Fibroblast of the aortic adventitia (primary cell): ENCODE measurements around the gene CSTPP1. TPM values are rescaled to one million over a fixed set of nuclear protein-coding genes. Genes with fewer than 3 reads are reported as not detected.
"Not testable (repeated sequence)": the region's sequence is repeated elsewhere in the genome, so short reads cannot be mapped to it uniquely, and the experiment has no call there.

Source experiments
- DNase-seq: peaks from one replicate; pipeline ENCODE4 v3.0.0-alpha.2; 2010; ENCODE audit warnings: low read depth
- H3K4me3 ChIP-seq: 2 replicates; pipeline ENCODE4 v1.5.1; 2011; ENCODE audit warnings: low read depth, mild to moderate bottlenecking, control low read depth, low read length, moderate library complexity
- CTCF ChIP-seq: IDR thresholded peaks from 2 replicates; pipeline ENCODE4 v1.5.1; 2011; ENCODE audit warnings: mild to moderate bottlenecking, low read length, control low read depth, inconsistent platforms; ENCODE audit not compliant: insufficient read depth
- total RNA-seq: library from RNA; depleted of rRNA; stranded (reverse); fragments of >200 nt; gene quantifications from 2 replicates; pipeline ENCODE4 v1.2.3, GENCODE V29; 2012; ENCODE audit warnings: low replicate concordance

The CSTPP1 gene
- total RNA-seq, 1 donor, result 34.9 TPM

GRCh38 chr11:47188259-47188658, 251.7 kb downstream of the CSTPP1 start:
- TF ChIP-seq CTCF, result no peak
- DNase-seq, result no peak
- H3K4me3 ChIP-seq, result no peak overlapping the region

- DNase-seq, result peak; percentile 89
- no peak overlapping the region for H3K4me3 ChIP-seq
- TF ChIP-seq CTCF, result no peak
These were observed 252.7 kb downstream of the CSTPP1 start for GRCh38 chr11:47189100-47189834.

GRCh38 chr11:47191137-47191536, 254.6 kb downstream of the CSTPP1 start:
- H3K4me3 ChIP-seq, DNase-seq: not testable (repeated sequence)

- DNase-seq, result no peak
- no peak for TF ChIP-seq CTCF
- no peak overlapping the region for H3K4me3 ChIP-seq
These were observed 255.6 kb downstream of the CSTPP1 start for GRCh38 chr11:47192111-47192510.

- not testable (repeated sequence) for DNase-seq, H3K4me3 ChIP-seq
These were observed 261.6 kb downstream of the CSTPP1 start for GRCh38 chr11:47198161-47198560.

GRCh38 chr11:47201015-47201414, 264.5 kb downstream of the CSTPP1 start:
- no peak for TF ChIP-seq CTCF
- no peak for DNase-seq

GRCh38 chr11:47202576-47202975, 266.0 kb downstream of the CSTPP1 start:
- no peak for TF ChIP-seq CTCF
- no peak for DNase-seq
- no peak overlapping the region for H3K4me3 ChIP-seq

More at GRCh38 chr11:47201015-47201414, 264.5 kb downstream of the CSTPP1 start:
- H3K4me3 ChIP-seq, result no peak overlapping the region

GRCh38 chr11:47204637-47204989, 268.1 kb downstream of the CSTPP1 start:
- DNase-seq, result peak; percentile 89
- no peak overlapping the region for H3K4me3 ChIP-seq
- TF ChIP-seq CTCF, result no peak

GRCh38 chr11:47206577-47206976, 270.0 kb downstream of the CSTPP1 start:
- DNase-seq, H3K4me3 ChIP-seq: not testable (repeated sequence)
